Panc1 (cell line): ENCODE measurements around the gene IGSF22. TPM values are rescaled to one million over a fixed set of nuclear protein-coding genes. Genes with fewer than 3 reads are reported as not detected.

Experiments used
- ATAC-seq: fragments of 200-7000 bp; cut with Tn5 transposase; 2 replicates; pipeline ENCODE4 v1.9.1; 2020; ENCODE audit warnings: mild to moderate bottlenecking, moderate library complexity
- BruUV-seq: library from RNA; stranded (reverse); fragments of 400-500 nt; replicated peaks from 2 replicates; lab custom pipeline; 2021; lab: Mats Ljungman, UMichigan
- CTCF ChIA-PET: fragments of 300-600 bp; sonication (Branson Sonifier 250); formaldehyde crosslinking; loops from one replicate; lab custom pipeline; 2022; ENCODE audit warnings: antibody characterized with exemption; lab: Charles Lee
- POLR2A ChIA-PET: fragments of 300-600 bp; sonication (Branson Sonifier 250); formaldehyde crosslinking; loops from one replicate; lab custom pipeline; 2022; ENCODE audit warnings: antibody characterized with exemption; lab: Charles Lee
- DNase-seq: peaks from one replicate; pipeline ENCODE4 v3.0.0-alpha.2; 2010; ENCODE audit warnings: low read depth, low spot score
- H3K27ac ChIP-seq: 2 replicates; pipeline ENCODE4 v1.5.1; 2011; ENCODE audit warnings: mild to moderate bottlenecking, low read length, inconsistent platforms
- H3K27me3 ChIP-seq: fragments of 200-500 bp; sonication (Bioruptor generic); 2 replicates; pipeline ENCODE4 v1.6.0; 2014; ENCODE audit warnings: low read length, inconsistent platforms; ENCODE audit not compliant: control insufficient read depth, insufficient read depth
- H3K36me3 ChIP-seq: fragments of 200-500 bp; sonication (Bioruptor generic); 2 replicates; pipeline ENCODE4 v1.5.1; 2014; ENCODE audit warnings: inconsistent platforms, mild to moderate bottlenecking, low read length, moderate library complexity; ENCODE audit not compliant: control insufficient read depth, insufficient read depth
- H3K4me1 ChIP-seq: 2 replicates; pipeline ENCODE4 v1.5.1; 2011; ENCODE audit warnings: inconsistent platforms, mild to moderate bottlenecking, low read length, moderate library complexity; ENCODE audit not compliant: control insufficient read depth, insufficient read depth
- H3K4me3 ChIP-seq, 2 experiments: 2 replicates each; pipeline ENCODE4 v1.5.1; 2011 to 2012; ENCODE audit warnings: low read depth in 2 of 2, low read length in 2 of 2, mild to moderate bottlenecking in 2 of 2, inconsistent platforms in 1 of 2, moderate library complexity in 1 of 2
- H3K9me3 ChIP-seq: fragments of 200-500 bp; sonication (Bioruptor generic); 2 replicates; pipeline ENCODE4 v1.5.1; 2014; ENCODE audit warnings: low read depth, mild to moderate bottlenecking, inconsistent platforms, low read length, moderate library complexity; ENCODE audit not compliant: control insufficient read depth, insufficient read depth
- POLR2AphosphoS5 ChIP-seq: IDR thresholded peaks from 2 replicates; pipeline ENCODE4 v1.6.1; 2012; ENCODE audit warnings: mild to moderate bottlenecking, low read depth, low read length, moderate library complexity
- SIN3A ChIP-seq: IDR thresholded peaks from 2 replicates; pipeline ENCODE4 v1.6.1; 2012; ENCODE audit warnings: low read depth, mild to moderate bottlenecking, low read length, moderate library complexity, borderline replicate concordance; ENCODE audit not compliant: insufficient read depth
- TCF7L2 ChIP-seq: IDR thresholded peaks from 2 replicates; pipeline ENCODE4 v1.6.1; 2011; ENCODE audit warnings: mild to moderate bottlenecking, low read depth, low read length, inconsistent platforms
- in situ Hi-C: cut with HindIII; loops from 2 replicates; pipeline ENCODE4 v1.10.0; 2016; ENCODE audit warnings: low sequenced_read_pairs, low pct_unique_long_range_greater_than_20kb
- intact Hi-C: fragments of 100-400 bp; cut with micrococcal nuclease; formaldehyde crosslinking; loops from one replicate; pipeline ENCODE4 v1.10.0; 2022; ENCODE audit not compliant: unreplicated experiment
- total RNA-seq: library from RNA; stranded (reverse); gene quantifications from one replicate; pipeline ENCODE4 v1.2.1, GENCODE V29; 2021; ENCODE audit not compliant: unreplicated experiment
- TF ChIP-seq, protein P1 (sequence below): fragments of 450-650 bp; IDR thresholded peaks from 2 replicates; pipeline ENCODE4 v1.5.1; 2017; ENCODE audit warnings: mild to moderate bottlenecking
- TF ChIP-seq, protein P2 (sequence below), 2 experiments: IDR thresholded peaks; 2 replicates each; pipeline ENCODE4 v1.6.1; 2011 to 2012; ENCODE audit warnings: low read depth in 2 of 2, control low read depth in 1 of 2, low read length in 1 of 2, mild to moderate bottlenecking in 1 of 2, moderate library complexity in 1 of 2; ENCODE audit not compliant: insufficient read depth in 1 of 2

Gene IGSF22
- total RNA-seq, 1 experiment from 2014 or later, result not detected

DNA sequence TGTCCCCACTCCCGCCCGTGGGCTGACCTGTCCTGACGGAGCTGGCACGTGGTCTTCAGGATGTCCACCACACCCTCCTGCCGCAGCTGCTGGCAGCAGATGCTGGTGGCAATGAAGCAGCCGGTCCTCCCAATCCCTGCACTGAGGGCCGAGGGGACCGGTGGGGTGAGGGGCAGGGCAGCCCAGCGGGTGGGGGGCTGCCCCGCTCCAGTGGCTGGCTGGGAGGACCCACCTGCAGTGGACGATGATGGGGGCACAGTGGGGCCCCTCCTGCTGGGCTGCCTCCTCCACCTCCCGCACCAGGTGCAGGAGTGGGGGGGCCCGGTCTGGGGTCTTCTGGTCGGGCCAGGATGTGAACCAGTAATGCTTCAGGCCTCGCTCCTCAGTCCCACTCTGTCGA, 3.4 kb upstream of the IGSF22 start:
- ChIA-PET CTCF (interaction anchor here (0.6 kb wide), 1 partner anchor 188 kb away, joined by 4 read pairs; no protein-coding TSS in a partner anchor), POLR2A (no interaction called here)
- no peak overlapping the region for H3K27ac ChIP-seq
- intact Hi-C loops (no loop called here), in situ Hi-C loops (no loop called here)
- no TSS peak for BruUV-seq
- H3K36me3 ChIP-seq, result no peaks in the 10 kb centered on the region
- TF ChIP-seq SIN3A, result no peak
- TF ChIP-seq POLR2AphosphoS5, result no peak
- no peak for TF ChIP-seq TCF7L2
- TF ChIP-seq, protein P1, sequence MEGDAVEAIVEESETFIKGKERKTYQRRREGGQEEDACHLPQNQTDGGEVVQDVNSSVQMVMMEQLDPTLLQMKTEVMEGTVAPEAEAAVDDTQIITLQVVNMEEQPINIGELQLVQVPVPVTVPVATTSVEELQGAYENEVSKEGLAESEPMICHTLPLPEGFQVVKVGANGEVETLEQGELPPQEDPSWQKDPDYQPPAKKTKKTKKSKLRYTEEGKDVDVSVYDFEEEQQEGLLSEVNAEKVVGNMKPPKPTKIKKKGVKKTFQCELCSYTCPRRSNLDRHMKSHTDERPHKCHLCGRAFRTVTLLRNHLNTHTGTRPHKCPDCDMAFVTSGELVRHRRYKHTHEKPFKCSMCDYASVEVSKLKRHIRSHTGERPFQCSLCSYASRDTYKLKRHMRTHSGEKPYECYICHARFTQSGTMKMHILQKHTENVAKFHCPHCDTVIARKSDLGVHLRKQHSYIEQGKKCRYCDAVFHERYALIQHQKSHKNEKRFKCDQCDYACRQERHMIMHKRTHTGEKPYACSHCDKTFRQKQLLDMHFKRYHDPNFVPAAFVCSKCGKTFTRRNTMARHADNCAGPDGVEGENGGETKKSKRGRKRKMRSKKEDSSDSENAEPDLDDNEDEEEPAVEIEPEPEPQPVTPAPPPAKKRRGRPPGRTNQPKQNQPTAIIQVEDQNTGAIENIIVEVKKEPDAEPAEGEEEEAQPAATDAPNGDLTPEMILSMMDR, result no peak
- TF ChIP-seq, protein P2, sequence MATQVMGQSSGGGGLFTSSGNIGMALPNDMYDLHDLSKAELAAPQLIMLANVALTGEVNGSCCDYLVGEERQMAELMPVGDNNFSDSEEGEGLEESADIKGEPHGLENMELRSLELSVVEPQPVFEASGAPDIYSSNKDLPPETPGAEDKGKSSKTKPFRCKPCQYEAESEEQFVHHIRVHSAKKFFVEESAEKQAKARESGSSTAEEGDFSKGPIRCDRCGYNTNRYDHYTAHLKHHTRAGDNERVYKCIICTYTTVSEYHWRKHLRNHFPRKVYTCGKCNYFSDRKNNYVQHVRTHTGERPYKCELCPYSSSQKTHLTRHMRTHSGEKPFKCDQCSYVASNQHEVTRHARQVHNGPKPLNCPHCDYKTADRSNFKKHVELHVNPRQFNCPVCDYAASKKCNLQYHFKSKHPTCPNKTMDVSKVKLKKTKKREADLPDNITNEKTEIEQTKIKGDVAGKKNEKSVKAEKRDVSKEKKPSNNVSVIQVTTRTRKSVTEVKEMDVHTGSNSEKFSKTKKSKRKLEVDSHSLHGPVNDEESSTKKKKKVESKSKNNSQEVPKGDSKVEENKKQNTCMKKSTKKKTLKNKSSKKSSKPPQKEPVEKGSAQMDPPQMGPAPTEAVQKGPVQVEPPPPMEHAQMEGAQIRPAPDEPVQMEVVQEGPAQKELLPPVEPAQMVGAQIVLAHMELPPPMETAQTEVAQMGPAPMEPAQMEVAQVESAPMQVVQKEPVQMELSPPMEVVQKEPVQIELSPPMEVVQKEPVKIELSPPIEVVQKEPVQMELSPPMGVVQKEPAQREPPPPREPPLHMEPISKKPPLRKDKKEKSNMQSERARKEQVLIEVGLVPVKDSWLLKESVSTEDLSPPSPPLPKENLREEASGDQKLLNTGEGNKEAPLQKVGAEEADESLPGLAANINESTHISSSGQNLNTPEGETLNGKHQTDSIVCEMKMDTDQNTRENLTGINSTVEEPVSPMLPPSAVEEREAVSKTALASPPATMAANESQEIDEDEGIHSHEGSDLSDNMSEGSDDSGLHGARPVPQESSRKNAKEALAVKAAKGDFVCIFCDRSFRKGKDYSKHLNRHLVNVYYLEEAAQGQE (IDR thresholded peaks at IDR 0.05; ENCODE audit: insufficient read depth in 1 of 2, low read depth in 2 of 2, low read length in 1 of 2), result no peak
- no peaks in the 10 kb centered on the region for H3K9me3 ChIP-seq
- no peak overlapping the region for H3K4me3 ChIP-seq
- no peaks in the 10 kb centered on the region for H3K4me1 ChIP-seq
- DNase-seq (no peak), ATAC-seq (no peak)
- H3K27me3 ChIP-seq, result no peaks in the 10 kb centered on the region

DNA sequence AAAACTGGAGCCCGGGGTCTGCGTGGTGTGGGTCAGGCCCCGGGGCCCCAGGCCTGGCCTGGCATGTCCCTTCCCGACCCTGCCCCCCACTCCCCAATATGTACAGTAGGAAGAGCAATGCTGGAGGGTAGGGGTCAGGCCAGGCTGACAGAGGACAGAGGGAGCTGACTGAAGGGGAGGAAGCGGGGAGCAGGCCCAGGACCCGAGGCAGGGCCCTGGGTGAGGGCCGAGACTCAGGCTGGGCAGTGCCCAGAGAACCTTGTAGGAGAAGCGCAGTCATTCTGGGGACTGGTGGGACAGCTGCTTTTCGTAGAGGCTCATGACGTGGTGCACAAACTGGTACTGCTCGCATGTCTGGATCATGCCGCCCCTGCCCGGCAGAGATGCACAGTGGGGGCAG, 2.7 kb upstream of the IGSF22 start:
- ATAC-seq, result no peak
- intact Hi-C loops, result no loop called here
- DNase-seq, result no peak
- in situ Hi-C loops, result no loop called here
- Histone ChIP-seq H3K27ac (no peak overlapping the region), H3K9me3 (no peaks in the 10 kb centered on the region), H3K36me3 (no peaks in the 10 kb centered on the region), H3K27me3 (no peaks in the 10 kb centered on the region), H3K4me1 (no peaks in the 10 kb centered on the region), H3K4me3 (no peak overlapping the region)
- ChIA-PET CTCF (interaction anchor here (0.7 kb wide), 1 partner anchor 47 kb away, joined by 3 read pairs; no protein-coding TSS in a partner anchor), POLR2A (no interaction called here)
- BruUV-seq, result no TSS peak
- TF ChIP-seq, protein P2 (IDR thresholded peaks at IDR 0.05; ENCODE audit: insufficient read depth in 1 of 2, low read depth in 2 of 2, low read length in 1 of 2), result no peak
- no peak for TF ChIP-seq TCF7L2
- no peak for TF ChIP-seq SIN3A
- TF ChIP-seq, protein P1, result no peak
- no peak for TF ChIP-seq POLR2AphosphoS5
